HEK293T (cell line): ENCODE results near the gene PHF20.
"Not testable (repeated sequence)": the region's sequence is repeated elsewhere in the genome, so short reads cannot be mapped to it uniquely, and the experiment has no call there.

Source experiments
- CTCF ChIA-PET: fragments of 350-600 bp; formaldehyde crosslinking; extraction: SDS; loops from one replicate; lab custom pipeline; 2021; ENCODE audit warnings: antibody characterized with exemption, inconsistent platforms; lab: Yijun Ruan, JAX
- POLR2A ChIA-PET: fragments of 350-600 bp; formaldehyde crosslinking; extraction: SDS; loops from one replicate; lab custom pipeline; 2020; ENCODE audit warnings: antibody characterized with exemption, inconsistent platforms; lab: Yijun Ruan, JAX
- DNase-seq: peaks from one replicate; pipeline ENCODE4 v3.0.0; 2012; ENCODE audit warnings: mixed read lengths; ENCODE audit errors: extremely low spot score
- ARNT ChIP-seq: fragments of 450-650 bp; IDR thresholded peaks from 2 replicates; pipeline ENCODE4 v1.6.1; 2017; ENCODE audit warnings: mild to moderate bottlenecking
- BHLHE40 ChIP-seq: fragments of 450-650 bp; IDR thresholded peaks from 2 replicates; pipeline ENCODE4 v1.6.1; 2016; ENCODE audit warnings: mild to moderate bottlenecking, moderate library complexity, borderline replicate concordance
- CTBP1 ChIP-seq: fragments of 450-650 bp; IDR thresholded peaks from 2 replicates; pipeline ENCODE4 v1.6.1; 2016; ENCODE audit warnings: borderline replicate concordance
- ELF4 ChIP-seq: fragments of 450-650 bp; IDR thresholded peaks from 2 replicates; pipeline ENCODE4 v1.6.1; 2017; ENCODE audit warnings: antibody characterized with exemption
- FOXA1 ChIP-seq: fragments of 450-650 bp; IDR thresholded peaks from 2 replicates; pipeline ENCODE4 v1.6.1; 2016; ENCODE audit warnings: mild to moderate bottlenecking
- FOXK2 ChIP-seq: fragments of 450-650 bp; IDR thresholded peaks from 2 replicates; pipeline ENCODE4 v1.6.1; 2016; ENCODE audit warnings: mild to moderate bottlenecking
- FOXM1 ChIP-seq: fragments of 450-650 bp; IDR thresholded peaks from 2 replicates; pipeline ENCODE4 v1.6.1; 2017; ENCODE audit warnings: mild to moderate bottlenecking, borderline replicate concordance
- HDGF ChIP-seq: fragments of 450-650 bp; IDR thresholded peaks from 2 replicates; pipeline ENCODE4 v1.6.1; 2017; ENCODE audit warnings: antibody characterized with exemption, borderline replicate concordance
- L3MBTL2 ChIP-seq: fragments of 450-650 bp; conservative IDR thresholded peaks from 2 replicates; pipeline ENCODE4 v1.6.1; 2016; ENCODE audit warnings: mild to moderate bottlenecking
- LEF1 ChIP-seq: fragments of 450-650 bp; IDR thresholded peaks from 2 replicates; pipeline ENCODE4 v1.6.1; 2017; ENCODE audit warnings: mild to moderate bottlenecking, borderline replicate concordance
- NFRKB ChIP-seq: fragments of 450-650 bp; IDR thresholded peaks from 2 replicates; pipeline ENCODE4 v1.6.1; 2016; ENCODE audit warnings: mild to moderate bottlenecking, moderate library complexity
- SP1 ChIP-seq: fragments of 450-650 bp; IDR thresholded peaks from 2 replicates; pipeline ENCODE4 v1.6.1; 2017
- SUZ12 ChIP-seq: fragments of 450-650 bp; IDR thresholded peaks from 2 replicates; pipeline ENCODE4 v1.6.1; 2016; ENCODE audit warnings: mild to moderate bottlenecking
- TARDBP ChIP-seq: fragments of 450-650 bp; IDR thresholded peaks from 2 replicates; pipeline ENCODE4 v1.6.1; 2016
- ZNF384 ChIP-seq: fragments of 450-650 bp; IDR thresholded peaks from 2 replicates; pipeline ENCODE4 v1.6.1; 2016
- TF ChIP-seq, protein P1 (sequence below): fragments of 450-650 bp; IDR thresholded peaks from 2 replicates; pipeline ENCODE4 v1.6.1; 2016

The PHF20 gene

DNA sequence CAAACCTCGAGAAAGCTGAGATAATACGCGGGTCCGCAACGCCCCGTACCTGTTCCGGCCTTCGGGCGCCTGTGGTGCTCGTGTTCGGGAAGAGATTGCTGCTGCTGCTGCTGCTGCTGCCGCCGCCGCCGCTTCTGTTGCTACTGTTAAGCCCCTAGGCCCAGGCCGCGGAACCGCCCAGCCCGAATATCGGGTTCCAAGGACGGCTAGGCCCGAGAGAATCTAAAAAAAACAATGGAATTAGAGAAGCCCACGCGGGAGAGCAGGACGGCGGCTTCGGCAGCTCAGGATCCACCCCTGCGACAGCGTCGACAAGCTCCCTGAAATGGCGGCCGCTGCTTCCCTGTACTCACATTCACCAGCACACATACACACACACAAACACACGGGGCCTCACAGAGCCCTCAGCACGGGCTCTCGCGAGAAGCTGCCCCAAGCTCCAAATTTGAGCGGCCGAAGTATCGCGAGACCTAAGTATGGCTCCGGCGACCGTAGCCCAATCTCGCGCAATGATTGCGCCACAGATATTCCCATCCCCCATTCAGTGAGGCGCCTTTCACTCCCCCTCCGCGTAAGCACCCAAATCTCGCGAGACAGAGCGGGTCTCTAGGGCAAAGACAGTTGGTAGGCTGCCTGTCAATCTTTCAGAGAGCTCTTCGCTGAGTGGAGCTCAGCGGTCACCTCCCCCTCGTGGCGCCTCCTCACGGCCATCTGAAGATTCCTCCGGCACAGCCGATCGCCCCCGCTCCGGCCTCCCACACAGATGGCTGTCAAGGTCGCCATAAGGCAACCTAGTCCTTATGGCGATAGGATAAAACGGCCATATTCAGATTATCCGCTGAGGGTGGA is 29.7 kb upstream of the PHF20 start, which contains the start of gene RBM39:
TSS of gene RBM39 (minus strand) at position 369 of the 849 bp plus-strand sequence. CDS start 1,386 bp downstream, outside the sequence.
- POLR2A ChIA-PET = interaction anchor here (0.6 to 3.7 kb wide), 64 partner anchors 9 to 629 kb away, joined by 3 to 53 read pairs (median 5); partner anchors contain the start of genes CEP250, CPNE1, ERGIC3 and PHF20
- CTCF ChIA-PET = interaction anchor here (0.5 to 0.6 kb wide), 2 partner anchors 76 to 397 kb away, joined by 3 to 4 read pairs; no protein-coding TSS in a partner anchor
- TF ChIP-seq ARNT = 0 out of 2 replicates have a peak, but pooled peaks have one; percentile 20
- peak; percentile 84 for TF ChIP-seq L3MBTL2
- no peak for TF ChIP-seq CTBP1
- TF ChIP-seq HDGF = 0 out of 2 replicates have a peak, but pooled peaks have one; percentile 30
- peak; percentile 97 for TF ChIP-seq SP1
- no peak for TF ChIP-seq FOXM1
- peak; percentile 87 for TF ChIP-seq ELF4
- TF ChIP-seq, protein P1, sequence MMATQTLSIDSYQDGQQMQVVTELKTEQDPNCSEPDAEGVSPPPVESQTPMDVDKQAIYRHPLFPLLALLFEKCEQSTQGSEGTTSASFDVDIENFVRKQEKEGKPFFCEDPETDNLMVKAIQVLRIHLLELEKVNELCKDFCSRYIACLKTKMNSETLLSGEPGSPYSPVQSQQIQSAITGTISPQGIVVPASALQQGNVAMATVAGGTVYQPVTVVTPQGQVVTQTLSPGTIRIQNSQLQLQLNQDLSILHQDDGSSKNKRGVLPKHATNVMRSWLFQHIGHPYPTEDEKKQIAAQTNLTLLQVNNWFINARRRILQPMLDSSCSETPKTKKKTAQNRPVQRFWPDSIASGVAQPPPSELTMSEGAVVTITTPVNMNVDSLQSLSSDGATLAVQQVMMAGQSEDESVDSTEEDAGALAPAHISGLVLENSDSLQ = peak; percentile 100
- no peak for TF ChIP-seq LEF1
- TF ChIP-seq BHLHE40 = no peak
- peak; percentile 25; the same call in 1 of the 2 replicates for TF ChIP-seq FOXK2
- TF ChIP-seq NFRKB = peak; percentile 99

DNA sequence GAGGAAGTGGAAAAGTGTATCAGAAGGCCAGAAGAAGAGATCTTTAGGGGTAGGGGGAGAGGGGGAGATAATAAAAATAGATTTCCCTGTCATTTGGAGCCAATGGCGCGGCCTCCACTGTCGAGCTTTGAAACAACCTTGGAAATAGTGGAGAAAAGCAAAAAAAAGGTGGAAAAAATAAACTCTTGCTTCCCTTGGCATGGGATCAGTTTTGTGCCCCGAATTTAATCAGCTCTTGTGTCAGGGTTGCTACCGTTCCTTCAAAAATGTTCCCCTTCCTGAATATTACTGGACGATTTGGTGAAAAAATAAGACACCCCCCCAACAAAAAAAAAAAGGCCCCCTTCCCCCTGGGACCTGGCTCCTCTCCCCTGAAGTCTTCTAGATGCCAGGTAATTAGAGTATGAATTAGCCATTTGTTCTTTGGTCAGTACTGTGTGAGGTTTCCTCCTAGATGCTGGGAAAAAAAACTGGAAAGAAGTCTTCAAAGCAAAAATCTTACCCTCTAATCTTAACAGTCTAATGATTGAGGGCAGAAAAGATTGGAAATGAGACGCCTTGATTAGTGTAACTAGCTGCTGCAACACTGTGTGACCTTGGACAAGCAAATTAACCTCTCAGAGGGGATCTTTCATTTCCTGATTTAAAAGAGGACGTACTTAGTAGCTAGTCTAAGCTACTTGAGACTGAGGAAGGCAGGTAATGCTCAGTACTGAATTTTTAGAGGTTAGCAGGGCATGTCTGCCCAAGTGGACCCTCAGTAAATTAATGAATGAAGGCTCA is 28.9 kb upstream of the PHF20 start:
- ChIA-PET POLR2A (interaction anchor here (0.6 to 3.7 kb wide), 57 partner anchors 8 to 628 kb away, joined by 3 to 53 read pairs (median 5); partner anchors contain the start of genes CEP250, CPNE1, ERGIC3 and PHF20), CTCF (no interaction called here)
- DNase-seq = no peak
- TF ChIP-seq ELF4 (peak; percentile 67; the same call in 1 of the 2 replicates), ZNF384 (no peak)

More for the DNA sequence above, 29.7 kb upstream of the PHF20 start, which contains the start of gene RBM39:
- peak; percentile 96 for DNase-seq

DNA sequence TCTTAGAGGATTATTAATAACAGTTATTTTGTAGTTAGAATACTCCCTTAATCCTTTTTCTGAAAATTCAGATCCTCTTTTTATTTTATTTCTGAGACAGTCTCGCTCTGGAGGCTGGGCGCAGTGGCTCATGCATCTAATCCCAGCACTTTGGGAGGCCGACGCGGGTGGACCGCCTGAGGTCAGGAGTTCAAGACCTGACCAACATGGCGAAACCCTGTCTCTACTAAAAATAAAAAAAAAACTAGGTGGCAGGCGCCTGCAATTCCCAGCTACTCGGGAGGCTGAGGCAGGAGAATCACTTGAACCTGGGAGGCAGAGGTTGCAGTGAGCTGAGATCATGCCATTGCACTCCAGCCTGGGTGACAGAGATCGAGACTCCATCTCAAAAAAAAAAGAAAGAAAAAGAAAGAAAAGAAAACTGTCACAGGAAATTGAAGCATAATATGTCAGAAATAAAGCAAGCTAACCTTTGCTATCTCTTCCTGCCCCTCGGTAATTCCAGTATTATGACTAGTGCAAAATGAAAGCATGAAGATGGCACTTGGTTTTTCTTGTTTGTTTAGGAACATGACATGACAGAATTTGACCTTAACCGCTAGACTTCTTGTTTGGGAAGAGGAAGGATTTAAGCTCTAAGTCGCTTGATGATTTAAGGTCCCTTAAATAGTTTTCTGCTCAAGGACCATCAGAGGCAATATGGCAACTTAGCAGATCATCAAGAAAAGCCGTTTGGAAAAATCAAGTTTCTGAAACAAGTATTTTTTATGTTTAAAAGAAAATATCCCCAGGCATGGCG is 27.9 kb upstream of the PHF20 start:
- CTCF ChIA-PET = no interaction called here
- TF ChIP-seq ARNT (no peak), L3MBTL2 (no peak), ZNF384 (no peak), TARDBP (no peak), HDGF (no peak), ELF4 (no peak), FOXK2 (no peak), FOXM1 (no peak), SP1 (no peak), NFRKB (no peak), CTBP1 (no peak), FOXA1 (no peak), LEF1 (no peak), BHLHE40 (no peak), SUZ12 (no peak)
- TF ChIP-seq, protein P1 = no peak
- no peak for DNase-seq
- POLR2A ChIA-PET = interaction anchor here (1.0 to 3.7 kb wide), 12 partner anchors 12 to 211 kb away, joined by 3 to 53 read pairs (median 17); partner anchors contain the start of genes PHF20 and SCAND1

DNA sequence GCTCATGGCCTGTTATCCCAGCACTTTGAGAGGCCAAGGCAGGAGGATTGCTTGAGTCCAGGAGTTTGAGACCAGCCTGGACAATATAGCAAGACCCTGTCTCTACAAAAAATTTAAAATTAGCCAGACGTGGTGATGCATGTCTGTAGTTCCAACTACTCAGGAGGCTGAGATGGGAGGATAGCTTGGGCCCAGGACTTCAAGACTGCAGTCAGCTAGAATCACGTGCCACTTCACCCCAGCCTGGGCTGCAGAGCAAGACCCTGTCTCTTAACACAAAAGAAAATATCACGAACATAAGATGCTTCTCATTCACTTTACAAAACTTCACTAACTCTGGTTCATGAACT is 27.3 kb upstream of the PHF20 start:
- POLR2A ChIA-PET = interaction anchor here (3.7 kb wide), 2 partner anchors 11 to 27 kb away, joined by 32 to 53 read pairs; partner anchors contain the start of gene PHF20
- DNase-seq, CTCF ChIA-PET: not testable (repeated sequence)

DNA sequence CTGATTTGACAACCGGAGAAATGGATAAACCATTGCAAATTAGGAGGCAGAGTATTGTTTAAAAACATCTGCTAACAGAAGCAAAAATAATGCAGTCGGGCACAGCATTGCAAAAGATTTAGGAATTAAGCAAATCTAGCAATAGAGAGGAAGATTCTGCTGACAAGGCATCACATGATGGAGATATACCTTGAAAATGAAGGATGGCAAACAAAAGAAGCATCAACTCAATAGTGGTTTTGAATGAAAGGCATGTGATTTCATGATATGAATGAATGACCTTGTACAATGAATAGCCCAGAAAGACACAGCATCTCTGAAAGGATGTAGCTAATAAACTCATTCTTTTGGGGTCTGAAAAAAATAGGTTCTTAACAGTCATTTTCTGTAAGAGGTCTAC is 21.2 kb upstream of the PHF20 start:
- ChIA-PET POLR2A (interaction anchor here (0.9 to 1.7 kb wide), 2 partner anchors 8 to 21 kb away, joined by 3 to 14 read pairs; partner anchors contain the start of gene RBM39), CTCF (no interaction called here)
- no peak for DNase-seq
- TF ChIP-seq L3MBTL2 (no peak), ZNF384 (no peak), HDGF (no peak), ARNT (no peak), CTBP1 (no peak), FOXA1 (no peak), TARDBP (no peak), ELF4 (no peak), LEF1 (no peak), NFRKB (no peak), FOXK2 (no peak), BHLHE40 (no peak), FOXM1 (no peak), SUZ12 (no peak), SP1 (no peak)
- TF ChIP-seq, protein P1 = no peak
